GM18499 (cell line): Measurements from ENCODE around the gene RPS6KA4.
"Not testable (repeated sequence)": the region's sequence is repeated elsewhere in the genome, so short reads cannot be mapped to it uniquely, and the experiment has no call there.

Experiments used
- ATAC-seq: cut with Tn5 transposase; IDR thresholded peaks from one replicate; pipeline ENCODE4 v1.9.1; 2021; ENCODE audit warnings: moderate number of reproducible peaks; ENCODE audit not compliant: insufficient read depth, unreplicated experiment

RPS6KA4 gene

GRCh38 chr11:64358907-64359711 lies at the start of gene RPS6KA4:
Gene RPS6KA4, plus strand, starts transcription at chr11:64359162. Its CDS starts 74 bp downstream, at chr11:64359236.
- no peak for ATAC-seq

DNA sequence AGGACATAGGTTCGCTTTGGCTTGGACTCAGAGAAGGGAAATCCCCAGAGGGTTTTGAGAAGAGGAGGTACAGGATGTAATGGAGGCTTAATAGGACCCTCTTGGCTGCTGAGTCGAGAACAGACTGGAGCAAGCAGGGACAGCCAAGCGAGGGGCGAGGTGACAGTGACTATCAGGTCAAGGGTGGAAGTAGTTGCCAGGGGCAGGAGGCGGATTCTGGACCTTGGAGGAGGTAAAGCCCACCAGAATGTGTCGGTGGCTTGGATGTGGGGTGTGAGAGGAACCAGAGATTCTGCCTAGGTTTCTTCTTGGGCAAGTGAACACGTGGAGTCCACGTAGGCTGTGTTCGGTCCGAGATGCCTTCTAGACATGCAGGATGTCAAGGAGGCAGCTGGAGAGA lies 46.0 kb upstream of the RPS6KA4 start:
- no peak for ATAC-seq

GRCh38 chr11:64313491-64314145 lies 45.3 kb upstream of the RPS6KA4 start:
- ATAC-seq, result no peak

- no peak for ATAC-seq
Observed at GRCh38 chr11:64314146-64314804, 44.7 kb upstream of the RPS6KA4 start.

DNA sequence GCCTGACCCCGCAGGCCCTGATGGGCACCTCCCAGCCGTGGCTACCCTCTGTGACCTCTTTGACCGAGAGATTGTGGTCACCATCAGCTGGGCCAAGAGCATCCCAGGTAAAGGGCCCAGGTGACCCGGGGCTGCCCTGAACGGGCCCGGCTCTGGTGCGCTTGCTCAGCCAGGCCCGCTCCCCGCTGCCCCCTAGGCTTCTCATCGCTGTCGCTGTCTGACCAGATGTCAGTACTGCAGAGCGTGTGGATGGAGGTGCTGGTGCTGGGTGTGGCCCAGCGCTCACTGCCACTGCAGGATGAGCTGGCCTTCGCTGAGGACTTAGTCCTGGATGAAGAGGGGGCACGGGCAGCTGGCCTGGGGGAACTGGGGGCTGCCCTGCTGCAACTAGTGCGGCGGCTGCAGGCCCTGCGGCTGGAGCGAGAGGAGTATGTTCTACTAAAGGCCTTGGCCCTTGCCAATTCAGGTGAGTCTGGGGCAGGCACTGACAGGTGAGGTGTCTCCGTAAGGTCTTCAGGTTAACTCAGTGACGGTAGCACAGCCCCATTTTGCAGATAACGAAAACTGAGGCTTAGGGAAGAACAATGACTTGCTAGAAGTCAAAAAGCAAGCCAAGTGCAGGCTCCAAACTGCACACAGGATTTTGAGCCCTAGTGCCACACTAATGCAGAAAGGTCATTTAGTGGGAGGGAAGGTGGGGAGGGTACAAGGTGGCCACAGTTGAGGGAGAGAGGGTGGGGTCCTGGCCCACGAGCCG lies 44.0 kb upstream of the RPS6KA4 start:
- no peak for ATAC-seq

GRCh38 chr11:64315667-64316526 lies 43.1 kb upstream of the RPS6KA4 start:
- ATAC-seq, result not testable (repeated sequence)

- ATAC-seq, result peak; percentile 5
Observed at GRCh38 chr11:64316672-64317324, 42.2 kb upstream of the RPS6KA4 start.

DNA sequence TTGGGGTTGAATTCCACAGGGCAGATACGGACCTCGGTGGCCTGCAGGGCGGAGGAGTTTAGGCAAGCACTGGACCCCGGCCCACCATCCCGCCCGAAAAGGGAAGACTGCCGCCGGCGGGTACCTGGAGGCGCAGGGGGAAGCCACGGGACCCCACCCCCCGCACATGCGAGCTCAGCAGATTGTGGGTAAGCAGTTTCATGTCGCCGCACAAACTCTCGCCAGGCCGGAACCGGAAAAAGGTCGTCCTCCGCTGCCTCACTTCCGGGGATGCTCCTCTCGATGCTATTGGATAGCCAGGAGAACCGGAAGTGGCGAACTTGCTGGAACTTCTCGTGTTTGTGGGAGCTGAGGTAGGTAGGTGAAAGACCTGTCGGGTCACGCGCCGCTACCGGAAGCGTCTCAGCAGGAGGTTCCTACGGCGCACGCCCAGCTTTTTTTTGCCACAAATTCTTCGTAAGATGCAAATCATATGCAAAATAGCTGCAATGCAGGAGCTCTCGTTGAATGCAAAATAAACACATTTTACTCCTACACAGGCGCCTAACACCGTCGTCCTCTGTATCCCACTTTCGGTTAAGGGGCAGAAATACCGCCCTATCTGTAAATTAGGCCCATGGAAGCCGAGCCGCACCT lies 41.5 kb upstream of the RPS6KA4 start, which contains the start of gene TRMT112:
Gene TRMT112, minus strand, starts transcription at position 235 of the 636 bp plus-strand sequence. Its CDS starts 33 bp downstream, at position 202.
- peak; percentile 39 for ATAC-seq

- peak; percentile 49 for ATAC-seq
Observed at GRCh38 chr11:64317961-64318765, 40.8 kb upstream of the RPS6KA4 start, which contains the start of gene PRDX5. Gene PRDX5, plus strand, starts transcription at chr11:64318121. Its CDS starts 95 bp downstream, at chr11:64318216.

DNA sequence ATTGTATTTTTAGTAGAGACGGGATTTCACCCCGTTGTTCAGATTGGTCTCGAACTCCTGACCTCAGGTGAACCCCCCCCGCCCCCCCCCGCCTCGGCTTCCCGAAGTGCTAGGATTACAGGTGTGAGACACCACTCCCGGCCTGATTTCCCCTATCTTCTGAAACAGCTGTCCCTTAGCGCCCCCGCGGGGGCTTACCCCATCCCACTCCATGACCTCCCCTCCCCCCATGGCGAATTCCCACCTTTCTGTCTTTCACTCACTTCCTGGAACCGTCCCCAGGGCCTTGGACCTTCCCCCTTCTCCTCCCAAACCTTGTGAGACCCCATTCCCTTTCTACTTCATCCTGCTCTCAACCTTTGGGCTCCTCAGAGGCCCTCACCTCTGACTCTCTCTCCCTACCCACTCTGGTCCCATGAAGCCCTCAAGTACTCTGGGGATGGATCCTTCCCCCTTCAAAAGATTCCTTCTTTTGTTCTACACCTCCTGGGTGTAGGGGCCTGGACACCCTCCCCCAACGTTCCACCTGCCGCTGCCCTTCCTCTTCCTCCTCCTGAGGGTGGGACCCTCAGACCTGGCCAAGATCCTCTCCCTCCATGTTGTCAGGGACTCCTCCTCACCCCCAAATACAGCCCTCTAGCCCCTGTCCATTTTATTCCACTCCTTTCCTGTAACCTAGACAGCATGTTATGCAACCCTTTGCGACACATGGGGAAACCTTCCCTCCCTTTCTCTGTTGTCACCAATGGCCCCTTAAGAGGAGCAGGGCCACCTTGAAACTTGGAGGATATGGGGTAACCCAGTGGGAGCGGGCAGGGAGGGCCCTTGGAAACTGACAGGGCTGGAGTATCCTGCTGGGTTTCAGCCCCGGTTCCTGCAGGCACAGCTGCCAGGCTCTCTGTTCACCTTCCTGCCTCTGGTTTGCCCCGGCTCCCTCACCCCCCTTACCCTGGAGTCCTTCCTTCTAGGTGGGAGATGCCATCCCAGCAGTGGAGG lies 39.9 kb upstream of the RPS6KA4 start:
- ATAC-seq, result no peak

DNA sequence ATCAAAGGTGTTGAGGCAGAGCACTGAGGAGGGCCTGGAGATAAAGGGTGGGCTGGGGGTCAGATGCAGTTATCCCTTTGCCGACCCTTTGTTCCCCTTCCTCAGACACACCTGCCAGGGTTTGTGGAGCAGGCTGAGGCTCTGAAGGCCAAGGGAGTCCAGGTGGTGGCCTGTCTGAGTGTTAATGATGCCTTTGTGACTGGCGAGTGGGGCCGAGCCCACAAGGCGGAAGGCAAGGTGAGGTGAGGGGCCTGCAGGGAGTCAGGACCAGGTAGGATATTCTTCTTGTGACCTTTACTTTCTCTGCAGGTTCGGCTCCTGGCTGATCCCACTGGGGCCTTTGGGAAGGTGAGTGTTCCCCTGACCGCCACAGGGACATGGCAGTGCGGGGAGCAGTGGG lies 38.4 kb upstream of the RPS6KA4 start:
- ATAC-seq, result no peak

DNA sequence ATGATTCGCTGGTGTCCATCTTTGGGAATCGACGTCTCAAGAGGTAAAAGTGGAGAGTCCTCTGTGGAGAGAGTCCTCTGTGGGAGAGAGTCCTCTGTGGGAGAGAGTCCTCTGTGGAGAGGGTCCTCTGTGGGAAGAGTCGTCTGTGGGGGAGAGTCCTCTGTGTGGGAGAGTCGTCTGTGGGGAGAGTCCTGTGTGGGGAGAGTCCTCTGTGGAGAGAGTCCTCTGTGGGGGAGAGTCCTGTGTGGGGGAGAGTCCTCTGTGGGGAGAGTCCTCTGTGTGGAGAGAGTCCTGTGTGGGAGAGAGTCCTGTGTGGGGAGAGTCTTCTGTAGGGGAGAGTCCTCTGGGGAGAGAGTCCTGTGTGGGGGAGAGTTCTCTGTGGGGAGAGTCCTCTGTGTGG lies 37.9 kb upstream of the RPS6KA4 start:
- ATAC-seq, result no peak

- ATAC-seq, result no peak
Observed at GRCh38 chr11:64321533-64321932, 37.4 kb upstream of the RPS6KA4 start.

DNA sequence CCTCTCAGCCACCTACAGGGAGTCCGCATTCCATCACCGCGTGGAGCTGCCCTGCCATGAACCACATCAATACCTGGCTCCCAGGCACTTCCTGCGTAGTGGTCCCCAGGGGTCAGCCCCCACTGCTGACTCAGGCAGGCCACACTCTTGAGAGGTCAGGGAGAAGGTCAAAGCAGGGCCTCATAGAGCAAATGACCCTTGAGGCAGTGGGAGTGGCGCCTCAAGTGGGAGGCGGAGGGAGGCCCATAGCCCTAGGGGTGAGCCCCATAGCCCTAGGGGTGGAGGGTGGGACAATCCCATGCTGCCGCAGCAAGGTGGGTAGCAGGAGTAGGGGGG lies 36.1 kb upstream of the RPS6KA4 start:
- no peak for ATAC-seq

GRCh38 chr11:64323373-64323772 lies 35.6 kb upstream of the RPS6KA4 start:
- no peak for ATAC-seq

GRCh38 chr11:64323984-64324383 lies 35.0 kb upstream of the RPS6KA4 start:
- not testable (repeated sequence) for ATAC-seq
